ENCODE results near the gene ACACB. TPM values are rescaled to one million over a fixed set of nuclear protein-coding genes. Genes with fewer than 3 reads are reported as not detected.

The ACACB gene
- total RNA-seq, 1 donor from 2014 or later, result 27.7 TPM

DNA sequence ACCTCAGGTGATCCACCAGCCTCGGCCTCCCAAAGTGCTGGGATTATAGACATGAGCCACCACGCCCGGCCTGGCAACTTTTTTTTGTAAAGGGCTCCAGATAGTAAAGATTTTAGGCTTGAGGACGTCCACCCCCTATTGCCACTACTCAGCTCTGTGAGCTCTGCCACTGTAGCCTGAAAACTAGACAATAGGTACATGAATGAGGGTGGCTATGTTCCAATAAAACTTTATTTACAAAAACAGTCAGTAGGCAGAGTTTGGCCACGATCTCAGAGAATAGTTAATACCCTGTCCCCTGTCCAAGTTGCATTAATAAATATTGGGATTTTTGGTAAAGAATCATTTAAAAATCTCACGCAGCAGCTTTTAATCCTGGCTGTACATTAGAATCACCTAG is 102.6 kb downstream of the ACACB start:
- Histone ChIP-seq H3K36me3 (ENCODE audit: control insufficient read depth in 3 of 3, insufficient read depth in 3 of 3, low read length in 3 of 3) (peaks cover 38 to 77% (median 62%) of the 10 kb centered on the region in 3 donors), H3K9ac (ENCODE audit: low read depth in 1 of 3, low read length in 3 of 3) (no peak overlapping the region), H3K4me3 (ENCODE audit: low read length in 3 of 3) (no peak overlapping the region), H3K9me3 (ENCODE audit: control insufficient read depth in 3 of 3, low read length in 3 of 3) (no peaks in the 10 kb centered on the region), H3K4me1 (ENCODE audit: control insufficient read depth in 3 of 3, insufficient read depth in 3 of 3, low read length in 3 of 3) (peaks cover 5 to 11% (median 8%) of the 10 kb centered on the region in 3 donors), H3K27me3 (ENCODE audit: control insufficient read depth in 3 of 3, insufficient read depth in 3 of 3, low read length in 3 of 3) (no peaks in the 10 kb centered on the region), H3K27ac (ENCODE audit: low read depth, low read length) (no peak overlapping the region)

DNA sequence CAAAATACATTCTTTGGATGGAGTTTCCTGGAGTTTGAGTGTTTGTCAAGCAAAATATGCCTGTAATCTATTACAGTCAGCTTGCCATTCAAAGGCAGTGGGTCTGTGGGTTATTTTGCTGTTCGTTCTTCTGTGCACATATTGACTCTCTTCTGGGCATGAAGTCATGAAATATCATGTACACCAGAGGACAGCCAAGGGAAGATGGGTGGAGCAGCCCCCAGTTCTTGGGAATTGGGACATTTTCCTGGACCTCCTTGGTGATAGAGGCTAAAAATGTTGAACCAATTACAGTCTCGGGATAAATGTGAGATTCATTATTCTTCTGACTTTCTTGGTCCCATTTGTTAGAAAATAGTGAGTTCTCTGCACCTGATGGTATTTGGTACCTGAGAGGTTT is 103.6 kb downstream of the ACACB start:
- no peaks in the 10 kb centered on the region for H3K27me3 ChIP-seq (ENCODE audit: control insufficient read depth in 3 of 3, insufficient read depth in 3 of 3, low read length in 3 of 3)
- H3K4me3 ChIP-seq (ENCODE audit: low read length in 3 of 3), result no peak overlapping the region
- H3K9ac ChIP-seq (ENCODE audit: low read depth in 1 of 3, low read length in 3 of 3), result no peak overlapping the region
- H3K36me3 ChIP-seq (ENCODE audit: control insufficient read depth in 3 of 3, insufficient read depth in 3 of 3, low read length in 3 of 3), result peaks cover 43 to 77% (median 62%) of the 10 kb centered on the region in 3 donors
- H3K27ac ChIP-seq (ENCODE audit: low read depth, low read length), result no peak overlapping the region
- H3K9me3 ChIP-seq (ENCODE audit: control insufficient read depth in 3 of 3, low read length in 3 of 3), result no peaks in the 10 kb centered on the region
- H3K4me1 ChIP-seq (ENCODE audit: control insufficient read depth in 3 of 3, insufficient read depth in 3 of 3, low read length in 3 of 3), result peaks cover 5 to 11% (median 8%) of the 10 kb centered on the region in 3 donors

DNA sequence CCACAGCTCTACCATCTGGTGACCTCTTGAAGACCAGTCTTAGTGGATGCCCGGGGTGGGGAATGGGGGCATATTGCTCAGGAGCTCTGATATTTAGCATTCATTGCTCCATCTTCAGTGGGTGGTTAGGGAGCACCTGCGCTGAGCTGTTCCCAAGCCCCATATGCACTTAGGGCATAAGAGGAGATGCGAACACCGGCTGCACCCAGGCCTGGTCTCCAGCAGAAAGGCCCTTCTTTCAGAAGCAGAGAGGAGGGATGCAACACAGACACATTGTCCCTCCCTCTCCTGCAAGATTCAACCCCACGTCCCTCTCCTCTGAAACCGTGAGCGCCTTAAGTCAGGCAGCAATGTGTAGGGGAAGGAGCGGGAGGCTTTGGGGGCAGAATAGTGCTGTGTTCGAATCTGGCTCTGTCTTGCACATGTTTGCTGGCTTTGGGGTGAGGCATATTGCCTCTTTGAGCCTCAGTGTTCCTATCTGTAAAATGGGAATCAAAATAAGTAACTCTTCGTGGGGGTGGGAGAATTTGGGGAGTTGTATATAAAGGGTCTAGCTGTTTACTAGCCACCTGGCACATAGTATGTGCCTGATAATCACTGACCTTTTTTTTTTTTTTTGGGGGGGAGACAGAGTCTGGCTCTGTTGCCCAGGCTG is 105.0 kb downstream of the ACACB start:
- H3K36me3 ChIP-seq (ENCODE audit: control insufficient read depth in 3 of 3, insufficient read depth in 3 of 3, low read length in 3 of 3), result peaks cover 50 to 79% (median 73%) of the 10 kb centered on the region in 3 donors

DNA sequence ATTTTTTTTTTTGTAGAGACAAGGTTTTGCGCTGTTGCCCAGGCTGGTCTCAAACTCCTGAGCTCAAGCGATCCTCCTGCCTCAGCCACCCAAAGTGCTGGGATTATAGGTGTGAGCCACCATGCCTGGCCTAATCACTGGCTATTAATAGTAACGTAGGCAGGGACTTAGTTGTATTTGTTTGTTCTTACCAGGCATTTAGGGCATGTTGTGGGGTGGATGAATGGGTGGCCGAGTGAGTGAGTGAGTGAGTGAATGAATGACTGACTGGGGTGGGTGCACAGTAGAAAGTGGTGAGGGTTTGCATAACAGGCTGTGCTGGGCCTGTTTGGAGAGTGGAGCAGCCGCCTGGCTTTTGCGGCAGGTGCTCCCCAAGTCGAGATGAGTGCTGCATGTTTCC is 105.7 kb downstream of the ACACB start:
- H3K9me3 ChIP-seq (ENCODE audit: control insufficient read depth in 3 of 3, low read length in 3 of 3), result no peaks in the 10 kb centered on the region
- no peak overlapping the region for H3K4me3 ChIP-seq (ENCODE audit: low read length in 3 of 3)
- H3K36me3 ChIP-seq (ENCODE audit: control insufficient read depth in 3 of 3, insufficient read depth in 3 of 3, low read length in 3 of 3), result peaks cover 49 to 76% (median 72%) of the 10 kb centered on the region in 3 donors
- H3K4me1 ChIP-seq (ENCODE audit: control insufficient read depth in 3 of 3, insufficient read depth in 3 of 3, low read length in 3 of 3), result peaks cover 5 to 11% (median 8%) of the 10 kb centered on the region in 3 donors
- no peak overlapping the region for H3K27ac ChIP-seq (ENCODE audit: low read depth, low read length)
- no peaks in the 10 kb centered on the region for H3K27me3 ChIP-seq (ENCODE audit: control insufficient read depth in 3 of 3, insufficient read depth in 3 of 3, low read length in 3 of 3)
- H3K9ac ChIP-seq (ENCODE audit: low read depth in 1 of 3, low read length in 3 of 3), result peak overlapping the region in 1 of 3 donors; percentile 16

More for the DNA sequence above, 105.0 kb downstream of the ACACB start:
- Histone ChIP-seq H3K9me3 (ENCODE audit: control insufficient read depth in 3 of 3, low read length in 3 of 3) (no peaks in the 10 kb centered on the region), H3K27me3 (ENCODE audit: control insufficient read depth in 3 of 3, insufficient read depth in 3 of 3, low read length in 3 of 3) (no peaks in the 10 kb centered on the region), H3K4me3 (ENCODE audit: low read length in 3 of 3) (no peak overlapping the region), H3K4me1 (ENCODE audit: control insufficient read depth in 3 of 3, insufficient read depth in 3 of 3, low read length in 3 of 3) (peaks cover 5 to 11% (median 8%) of the 10 kb centered on the region in 3 donors), H3K9ac (ENCODE audit: low read depth in 1 of 3, low read length in 3 of 3) (no peak overlapping the region), H3K27ac (ENCODE audit: low read depth, low read length) (no peak overlapping the region)

DNA sequence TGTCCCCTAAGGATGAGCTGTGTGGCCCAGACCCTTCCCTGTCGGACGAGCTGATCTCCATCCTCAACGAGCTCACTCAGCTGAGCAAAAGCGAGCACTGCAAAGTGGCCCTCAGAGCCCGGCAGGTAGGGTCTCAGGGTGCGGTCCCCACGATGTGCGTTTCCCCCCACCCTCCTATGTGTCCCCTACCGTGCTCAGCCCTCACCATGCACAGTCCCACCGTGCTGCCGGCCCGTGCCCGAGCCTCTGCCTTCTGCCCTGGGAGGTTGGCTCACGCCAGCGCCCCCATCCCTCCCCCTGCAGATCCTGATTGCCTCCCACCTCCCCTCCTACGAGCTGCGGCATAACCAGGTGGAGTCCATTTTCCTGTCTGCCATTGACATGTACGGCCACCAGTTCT is 106.1 kb downstream of the ACACB start:
- Histone ChIP-seq H3K27me3 (ENCODE audit: control insufficient read depth in 3 of 3, insufficient read depth in 3 of 3, low read length in 3 of 3) (no peaks in the 10 kb centered on the region), H3K4me1 (ENCODE audit: control insufficient read depth in 3 of 3, insufficient read depth in 3 of 3, low read length in 3 of 3) (peaks cover 5 to 11% (median 8%) of the 10 kb centered on the region in 3 donors), H3K27ac (ENCODE audit: low read depth, low read length) (no peak overlapping the region), H3K9ac (ENCODE audit: low read depth in 1 of 3, low read length in 3 of 3) (peak overlapping the region in 1 of 3 donors; percentile 16), H3K9me3 (ENCODE audit: control insufficient read depth in 3 of 3, low read length in 3 of 3) (no peaks in the 10 kb centered on the region), H3K36me3 (ENCODE audit: control insufficient read depth in 3 of 3, insufficient read depth in 3 of 3, low read length in 3 of 3) (peaks cover 54 to 76% (median 72%) of the 10 kb centered on the region in 3 donors), H3K4me3 (ENCODE audit: low read length in 3 of 3) (no peak overlapping the region)

DNA sequence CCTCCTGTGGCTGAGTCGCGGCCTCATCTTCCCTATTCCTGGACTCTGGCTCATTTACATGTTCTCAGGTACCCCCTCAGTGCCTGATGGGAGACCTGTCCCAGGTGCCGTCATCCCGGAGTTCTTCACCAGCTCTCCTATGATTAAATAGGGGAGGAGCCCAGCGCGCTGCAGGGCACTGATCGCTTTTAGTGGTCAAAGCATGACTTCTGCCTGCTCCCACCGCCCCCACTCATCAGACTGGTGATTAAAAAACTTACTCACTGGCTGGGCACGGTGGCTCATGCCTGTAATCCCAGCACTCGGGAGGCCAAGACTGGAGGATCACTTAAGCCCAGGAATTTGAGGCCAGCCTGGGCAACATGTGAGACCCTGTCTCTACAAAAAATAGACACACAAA is 106.8 kb downstream of the ACACB start:
- Histone ChIP-seq H3K36me3 (ENCODE audit: control insufficient read depth in 3 of 3, insufficient read depth in 3 of 3, low read length in 3 of 3) (peaks cover 51 to 75% (median 68%) of the 10 kb centered on the region in 3 donors), H3K27ac (ENCODE audit: low read depth, low read length) (no peak overlapping the region), H3K4me1 (ENCODE audit: control insufficient read depth in 3 of 3, insufficient read depth in 3 of 3, low read length in 3 of 3) (peaks cover 5 to 11% (median 8%) of the 10 kb centered on the region in 3 donors), H3K4me3 (ENCODE audit: low read length in 3 of 3) (no peak overlapping the region), H3K9me3 (ENCODE audit: control insufficient read depth in 3 of 3, low read length in 3 of 3) (no peaks in the 10 kb centered on the region), H3K27me3 (ENCODE audit: control insufficient read depth in 3 of 3, insufficient read depth in 3 of 3, low read length in 3 of 3) (no peaks in the 10 kb centered on the region), H3K9ac (ENCODE audit: low read depth in 1 of 3, low read length in 3 of 3) (no peak overlapping the region)

DNA sequence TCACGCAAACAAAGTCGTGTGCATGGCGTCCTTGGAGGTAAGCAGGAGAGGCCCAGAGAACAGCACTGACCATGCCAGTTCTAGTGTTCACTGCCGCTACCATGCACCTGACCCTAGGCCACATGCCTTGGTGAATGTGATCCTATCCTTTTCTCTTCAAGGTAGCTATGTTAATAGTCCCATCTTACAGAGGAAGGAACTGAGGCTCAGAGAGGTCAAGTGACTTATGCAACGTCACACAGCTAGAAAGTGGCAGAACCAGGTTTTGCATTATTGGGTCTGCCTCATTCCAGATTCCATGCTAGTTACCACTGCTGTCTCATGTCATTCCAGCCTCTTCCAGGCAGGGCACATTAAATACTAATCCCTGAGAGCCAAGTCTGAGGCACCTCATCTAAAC is 107.5 kb downstream of the ACACB start:
- Histone ChIP-seq H3K4me1 (ENCODE audit: control insufficient read depth in 3 of 3, insufficient read depth in 3 of 3, low read length in 3 of 3) (peaks cover 5 to 11% (median 8%) of the 10 kb centered on the region in 3 donors), H3K9me3 (ENCODE audit: control insufficient read depth in 3 of 3, low read length in 3 of 3) (no peaks in the 10 kb centered on the region), H3K27me3 (ENCODE audit: control insufficient read depth in 3 of 3, insufficient read depth in 3 of 3, low read length in 3 of 3) (no peaks in the 10 kb centered on the region), H3K36me3 (ENCODE audit: control insufficient read depth in 3 of 3, insufficient read depth in 3 of 3, low read length in 3 of 3) (peaks cover 50 to 78% (median 70%) of the 10 kb centered on the region in 3 donors), H3K4me3 (ENCODE audit: low read length in 3 of 3) (no peak overlapping the region), H3K27ac (ENCODE audit: low read depth, low read length) (no peak overlapping the region), H3K9ac (ENCODE audit: low read depth in 1 of 3, low read length in 3 of 3) (no peak overlapping the region)

DNA sequence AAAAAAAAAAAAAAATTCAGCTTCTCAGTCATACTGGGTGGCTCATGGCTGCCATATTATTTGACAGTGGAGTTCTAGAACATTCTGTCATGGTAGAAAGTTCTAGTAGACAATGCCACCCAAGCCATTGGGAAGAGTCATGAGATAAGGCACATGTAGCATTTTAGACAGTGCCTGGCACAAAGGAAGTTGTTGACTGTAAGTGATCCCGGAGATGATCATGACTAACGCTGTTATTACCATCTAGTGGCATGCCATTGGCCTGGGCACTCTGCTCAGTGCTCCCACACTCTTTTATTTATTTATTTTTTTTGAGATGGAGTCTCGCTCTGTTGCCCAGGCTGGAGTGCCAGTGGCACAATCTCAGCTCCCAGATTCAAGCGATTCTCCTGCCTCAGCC is 112.3 kb downstream of the ACACB start:
- Histone ChIP-seq H3K36me3 (ENCODE audit: control insufficient read depth in 3 of 3, insufficient read depth in 3 of 3, low read length in 3 of 3) (peaks cover 67 to 88% (median 83%) of the 10 kb centered on the region in 3 donors), H3K9me3 (ENCODE audit: control insufficient read depth in 3 of 3, low read length in 3 of 3) (no peaks in the 10 kb centered on the region), H3K4me3 (ENCODE audit: low read length in 3 of 3) (no peak overlapping the region), H3K27ac (ENCODE audit: low read depth, low read length) (no peak overlapping the region), H3K4me1 (ENCODE audit: control insufficient read depth in 3 of 3, insufficient read depth in 3 of 3, low read length in 3 of 3) (no peaks in the 10 kb centered on the region), H3K9ac (ENCODE audit: low read depth in 1 of 3, low read length in 3 of 3) (no peak overlapping the region), H3K27me3 (ENCODE audit: control insufficient read depth in 3 of 3, insufficient read depth in 3 of 3, low read length in 3 of 3) (no peaks in the 10 kb centered on the region)

DNA sequence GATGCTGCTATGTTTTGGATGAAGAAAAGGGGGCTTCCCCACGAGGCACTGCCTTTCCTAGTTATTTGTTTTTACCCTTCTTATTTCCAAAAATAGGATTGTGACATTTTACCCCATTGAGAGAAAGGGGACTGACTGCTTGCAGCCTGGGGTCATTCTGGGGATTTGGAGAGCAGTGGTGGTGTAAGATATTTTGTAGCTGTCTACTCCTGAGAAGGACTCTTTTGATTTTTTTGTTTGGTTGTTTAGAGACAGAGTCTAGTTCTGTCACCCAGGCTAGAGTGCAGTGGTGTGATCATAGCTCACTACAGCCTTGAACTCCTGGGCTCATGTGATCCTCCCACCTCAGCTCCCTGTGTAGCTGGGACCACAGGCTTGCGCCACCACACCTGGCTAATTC is 113.8 kb downstream of the ACACB start:
- H3K9ac ChIP-seq (ENCODE audit: low read depth in 1 of 3, low read length in 3 of 3), result no peak overlapping the region
- H3K4me1 ChIP-seq (ENCODE audit: control insufficient read depth in 3 of 3, insufficient read depth in 3 of 3, low read length in 3 of 3), result no peaks in the 10 kb centered on the region
- no peak overlapping the region for H3K27ac ChIP-seq (ENCODE audit: low read depth, low read length)
- H3K27me3 ChIP-seq (ENCODE audit: control insufficient read depth in 3 of 3, insufficient read depth in 3 of 3, low read length in 3 of 3), result no peaks in the 10 kb centered on the region
- H3K9me3 ChIP-seq (ENCODE audit: control insufficient read depth in 3 of 3, low read length in 3 of 3), result no peaks in the 10 kb centered on the region
- H3K4me3 ChIP-seq (ENCODE audit: low read length in 3 of 3), result no peak overlapping the region
- peaks cover 63 to 85% (median 81%) of the 10 kb centered on the region in 3 donors for H3K36me3 ChIP-seq (ENCODE audit: control insufficient read depth in 3 of 3, insufficient read depth in 3 of 3, low read length in 3 of 3)

DNA sequence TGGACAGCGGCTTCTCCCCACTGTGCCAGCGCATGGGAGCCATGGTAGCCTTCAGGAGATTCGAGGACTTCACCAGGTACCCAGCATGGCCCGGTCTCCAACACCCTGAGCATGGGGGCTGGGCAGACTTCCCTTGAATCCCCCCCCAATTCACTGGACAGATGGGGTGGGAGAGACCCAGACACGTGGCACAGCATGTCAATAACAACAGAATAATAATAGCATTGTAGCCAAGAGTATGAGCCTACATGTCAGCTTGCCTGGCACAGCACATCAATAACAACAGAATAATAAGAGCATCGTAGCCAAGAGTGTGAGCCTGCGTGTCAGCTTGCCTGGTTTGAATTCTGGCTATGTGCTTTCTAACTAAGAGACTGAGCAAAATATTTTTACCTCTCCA is 116.3 kb downstream of the ACACB start:
- H3K9ac ChIP-seq (ENCODE audit: low read depth in 1 of 3, low read length in 3 of 3), result no peak overlapping the region
- no peaks in the 10 kb centered on the region for H3K4me1 ChIP-seq (ENCODE audit: control insufficient read depth in 3 of 3, insufficient read depth in 3 of 3, low read length in 3 of 3)
- no peaks in the 10 kb centered on the region for H3K27me3 ChIP-seq (ENCODE audit: control insufficient read depth in 3 of 3, insufficient read depth in 3 of 3, low read length in 3 of 3)
- H3K36me3 ChIP-seq (ENCODE audit: control insufficient read depth in 3 of 3, insufficient read depth in 3 of 3, low read length in 3 of 3), result peaks cover 73 to 90% (median 89%) of the 10 kb centered on the region in 3 donors
- H3K4me3 ChIP-seq (ENCODE audit: low read length in 3 of 3), result no peak overlapping the region
- no peak overlapping the region for H3K27ac ChIP-seq (ENCODE audit: low read depth, low read length)
- no peaks in the 10 kb centered on the region for H3K9me3 ChIP-seq (ENCODE audit: control insufficient read depth in 3 of 3, low read length in 3 of 3)
